ENCODE measurements around the gene TLE1.

Gene TLE1

GRCh38 chr9:81543695-81544094, 145.7 kb downstream of the TLE1 start:
- DNase-seq (ENCODE audit: low read depth): no peak

- DNase-seq (ENCODE audit: low read depth): no peak
Observed at GRCh38 chr9:81542118-81542889, 147.0 kb downstream of the TLE1 start.

- no peak for DNase-seq (ENCODE audit: low read depth)
Observed at GRCh38 chr9:81540142-81540710, 149.1 kb downstream of the TLE1 start.

GRCh38 chr9:81539317-81539716, 150.0 kb downstream of the TLE1 start:
- no peak for DNase-seq (ENCODE audit: low read depth)

- no peak for DNase-seq (ENCODE audit: low read depth)
Observed at GRCh38 chr9:81538890-81539289, 150.5 kb downstream of the TLE1 start.

GRCh38 chr9:81537964-81538363, 151.4 kb downstream of the TLE1 start:
- DNase-seq (ENCODE audit: low read depth): no peak

- no peak for DNase-seq (ENCODE audit: low read depth)
Observed at GRCh38 chr9:81536242-81537025, 152.9 kb downstream of the TLE1 start.

GRCh38 chr9:81535542-81536241, 153.7 kb downstream of the TLE1 start:
- peak; percentile 91 for DNase-seq (ENCODE audit: low read depth)

GRCh38 chr9:81534138-81534875, 155.0 kb downstream of the TLE1 start:
- DNase-seq (ENCODE audit: low read depth): no peak
